ENCODE data around the gene CDCA4. TPM values are rescaled to one million over a fixed set of nuclear protein-coding genes. Genes with fewer than 3 reads are reported as not detected.
A peak's percentile ranks its signal among the peaks of the same experiment; 100 is the strongest.

CDCA4 gene
- polyA plus RNA-seq, 4 donors: 18.2 to 26.9 (median 21.3) TPM

GRCh38 chr14:104996032-104996431, 24.9 kb downstream of the CDCA4 start:
- DNase-seq (ENCODE audit: low read depth in 4 of 4, low spot score in 3 of 4): no peak

- DNase-seq (ENCODE audit: low read depth in 4 of 4, low spot score in 3 of 4): no peak
These were observed 25.9 kb downstream of the CDCA4 start for GRCh38 chr14:104994978-104995377.

GRCh38 chr14:104993808-104994591, 26.9 kb downstream of the CDCA4 start:
- no peak for DNase-seq (ENCODE audit: low read depth in 4 of 4, low spot score in 3 of 4)

GRCh38 chr14:104993306-104993705, 27.6 kb downstream of the CDCA4 start:
- no peak for DNase-seq (ENCODE audit: low read depth in 4 of 4, low spot score in 3 of 4)

GRCh38 chr14:104992501-104992900, 28.4 kb downstream of the CDCA4 start:
- DNase-seq (ENCODE audit: low read depth in 4 of 4, low spot score in 3 of 4): no peak

- no peak for DNase-seq (ENCODE audit: low read depth in 4 of 4, low spot score in 3 of 4)
These were observed 29.0 kb downstream of the CDCA4 start for GRCh38 chr14:104991896-104992230.

- DNase-seq (ENCODE audit: low read depth in 4 of 4, low spot score in 3 of 4): no peak
These were observed 31.0 kb downstream of the CDCA4 start for GRCh38 chr14:104989951-104990303.

GRCh38 chr14:104989236-104989950, 31.5 kb downstream of the CDCA4 start:
- DNase-seq (ENCODE audit: low read depth in 4 of 4, low spot score in 3 of 4): no peak

- no peak for DNase-seq (ENCODE audit: low read depth in 4 of 4, low spot score in 3 of 4)
These were observed 34.3 kb downstream of the CDCA4 start for GRCh38 chr14:104986487-104987164.

GRCh38 chr14:104985675-104986486, 35.0 kb downstream of the CDCA4 start, which contains the start of gene CLBA1:
CLBA1 (plus strand) TSS chr14:104985788; CDS start chr14:104986432, 644 bp downstream.
- peak; percentile 68 to 85 (median 82) for DNase-seq (ENCODE audit: low read depth in 4 of 4, low spot score in 3 of 4)

- no peak for DNase-seq (ENCODE audit: low read depth in 4 of 4, low spot score in 3 of 4)
These were observed 36.6 kb downstream of the CDCA4 start for GRCh38 chr14:104984056-104984894.

GRCh38 chr14:104983231-104983721, 37.6 kb downstream of the CDCA4 start:
- no peak for DNase-seq (ENCODE audit: low read depth in 4 of 4, low spot score in 3 of 4)

- DNase-seq (ENCODE audit: low read depth in 4 of 4, low spot score in 3 of 4): no peak
These were observed 38.2 kb downstream of the CDCA4 start for GRCh38 chr14:104982548-104983230.

- no peak for DNase-seq (ENCODE audit: low read depth in 4 of 4, low spot score in 3 of 4)
These were observed 39.0 kb downstream of the CDCA4 start for GRCh38 chr14:104981699-104982541.

- DNase-seq (ENCODE audit: low read depth in 4 of 4, low spot score in 3 of 4): no peak
These were observed 40.0 kb downstream of the CDCA4 start for GRCh38 chr14:104980611-104981531.

GRCh38 chr14:104979758-104980610, 40.9 kb downstream of the CDCA4 start:
- DNase-seq (ENCODE audit: low read depth in 4 of 4, low spot score in 3 of 4): no peak

All from left renal pelvis (tissue), 4 donors.